SK-N-SH treated with all-trans-retinoic acid at 6 μM for 48 hours (cell line): ENCODE results near the gene TMEM169.

Source experiments
- ATAC-seq: fragments of 200-7000 bp; cut with Tn5 transposase; 3 replicates; pipeline ENCODE4 v1.9.1; 2020; ENCODE audit warnings: mild to moderate bottlenecking, moderate library complexity
- ARNTL ChIP-seq: fragments of 450-650 bp; formaldehyde crosslinking; IDR thresholded peaks from 2 replicates; pipeline ENCODE4 v1.5.0; 2020; ENCODE audit warnings: low read depth, mild to moderate bottlenecking, moderate library complexity, borderline replicate concordance
- BACH2 ChIP-seq: fragments of 250-450 bp; sonication (Bioruptor Pico); IDR thresholded peaks from 2 replicates; pipeline ENCODE4 v1.9.0; 2021; ENCODE audit warnings: mild to moderate bottlenecking, borderline replicate concordance
- ESRRG ChIP-seq: fragments of 250-450 bp; sonication (Bioruptor Pico); IDR thresholded peaks from 2 replicates; pipeline ENCODE4 v1.6.1; 2021; ENCODE audit warnings: mild to moderate bottlenecking
- GLIS3 ChIP-seq: fragments of 250-450 bp; sonication (Bioruptor Pico); IDR thresholded peaks from 2 replicates; pipeline ENCODE4 v1.5.0; 2020; ENCODE audit warnings: mild to moderate bottlenecking, moderate library complexity
- ISL1 ChIP-seq: fragments of 250-450 bp; sonication (Bioruptor Pico); IDR thresholded peaks from 2 replicates; pipeline ENCODE4 v2.1.2; 2022; ENCODE audit warnings: mild to moderate bottlenecking, moderate library complexity
- OSR1 ChIP-seq: fragments of 250-450 bp; sonication (Bioruptor Pico); IDR thresholded peaks from 2 replicates; pipeline ENCODE4 v1.8.0; 2022; ENCODE audit warnings: moderate library complexity, mild to moderate bottlenecking, inconsistent platforms
- PPARA ChIP-seq: fragments of 250-450 bp; sonication (Bioruptor Pico); IDR thresholded peaks from 2 replicates; pipeline ENCODE4 v1.5.0; 2020; ENCODE audit warnings: mild to moderate bottlenecking, borderline replicate concordance
- RARB ChIP-seq: fragments of 250-450 bp; sonication (Bioruptor Pico); IDR thresholded peaks from 2 replicates; pipeline ENCODE4 v1.8.0; 2021; ENCODE audit warnings: mild to moderate bottlenecking, moderate library complexity
- SNAI2 ChIP-seq: fragments of 250-450 bp; sonication (Bioruptor Pico); IDR thresholded peaks from 2 replicates; pipeline ENCODE4 v1.5.0; 2020; ENCODE audit warnings: mild to moderate bottlenecking, moderate library complexity
- TCF4 ChIP-seq: fragments of 250-450 bp; sonication (Bioruptor Pico); IDR thresholded peaks from 2 replicates; pipeline ENCODE4 v1.8.0; 2021; ENCODE audit warnings: mild to moderate bottlenecking, moderate library complexity, borderline replicate concordance
- ZC3H10 ChIP-seq: fragments of 250-450 bp; sonication (Bioruptor Pico); IDR thresholded peaks from 2 replicates; pipeline ENCODE4 v1.5.1; 2021; ENCODE audit warnings: mild to moderate bottlenecking, moderate library complexity
- ZFP3 ChIP-seq: fragments of 250-450 bp; sonication (Bioruptor Pico); IDR thresholded peaks from 2 replicates; pipeline ENCODE4 v1.5.0; 2020; ENCODE audit warnings: mild to moderate bottlenecking, moderate library complexity
- ZFP30 ChIP-seq: fragments of 450-650 bp; formaldehyde crosslinking; IDR thresholded peaks from 2 replicates; pipeline ENCODE4 v1.5.0; 2022; ENCODE audit warnings: mild to moderate bottlenecking, moderate library complexity
- ZNF565 ChIP-seq: fragments of 450-650 bp; formaldehyde crosslinking; conservative IDR thresholded peaks from 2 replicates; pipeline ENCODE4 v1.5.0; 2020; ENCODE audit warnings: low read depth, mild to moderate bottlenecking, moderate library complexity
- ZNF70 ChIP-seq: fragments of 450-650 bp; formaldehyde crosslinking; IDR thresholded peaks from 2 replicates; pipeline ENCODE4 v1.5.0; 2020; ENCODE audit warnings: mild to moderate bottlenecking, moderate library complexity
- ZNF8 ChIP-seq: fragments of 450-650 bp; formaldehyde crosslinking; IDR thresholded peaks from 2 replicates; pipeline ENCODE4 v1.5.0; 2020; ENCODE audit warnings: mild to moderate bottlenecking, moderate library complexity
- TF ChIP-seq, protein P1 (sequence below): fragments of 250-450 bp; sonication (Bioruptor Pico); IDR thresholded peaks from 2 replicates; pipeline ENCODE4 v1.5.0; 2020; ENCODE audit warnings: mild to moderate bottlenecking, moderate library complexity
- TF ChIP-seq, protein P2 (sequence below): fragments of 250-450 bp; sonication (Bioruptor Pico); IDR thresholded peaks from 2 replicates; pipeline ENCODE4 v1.5.1; 2021; ENCODE audit warnings: mild to moderate bottlenecking, moderate library complexity
- TF ChIP-seq, protein P3 (sequence below): fragments of 250-450 bp; sonication (Bioruptor Pico); IDR thresholded peaks from 2 replicates; pipeline ENCODE4 v1.5.1; 2020; ENCODE audit warnings: low read depth, mild to moderate bottlenecking, moderate library complexity
- TF ChIP-seq, protein P4 (sequence below): fragments of 250-450 bp; sonication (Bioruptor Pico); IDR thresholded peaks from 2 replicates; pipeline ENCODE4 v1.8.0; 2020; ENCODE audit warnings: mild to moderate bottlenecking, moderate library complexity, borderline replicate concordance

Gene TMEM169

DNA sequence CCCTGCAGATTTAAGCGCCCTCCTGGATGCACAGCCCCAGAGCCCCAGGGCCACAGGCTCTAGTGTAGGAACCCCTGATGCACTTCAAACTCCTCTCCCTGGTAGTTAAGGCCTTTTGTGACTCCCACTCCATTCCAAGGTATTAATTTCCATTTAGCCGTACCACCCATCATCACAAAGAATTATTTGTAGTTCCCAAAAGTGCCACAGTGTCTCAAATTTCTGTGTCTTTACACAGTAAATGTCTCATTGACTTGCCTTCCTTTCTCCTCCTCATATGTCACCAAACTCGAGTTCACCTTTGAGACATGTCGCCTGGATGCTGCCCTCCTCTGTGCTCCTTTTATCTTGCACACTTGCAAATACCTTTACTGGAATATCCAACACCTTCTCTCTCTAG lies 26.0 kb upstream of the TMEM169 start:
- TF ChIP-seq ZFP3 (CRISPR knock-in tag) (no peak), ESRRG (CRISPR knock-in tag) (no peak), BACH2 (CRISPR knock-in tag) (no peak), GLIS3 (CRISPR knock-in tag) (no peak), ISL1 (no peak), SNAI2 (CRISPR knock-in tag) (no peak), OSR1 (CRISPR knock-in tag) (no peak), ZNF70 (CRISPR knock-in tag) (no peak)
- TF ChIP-seq, protein P1, sequence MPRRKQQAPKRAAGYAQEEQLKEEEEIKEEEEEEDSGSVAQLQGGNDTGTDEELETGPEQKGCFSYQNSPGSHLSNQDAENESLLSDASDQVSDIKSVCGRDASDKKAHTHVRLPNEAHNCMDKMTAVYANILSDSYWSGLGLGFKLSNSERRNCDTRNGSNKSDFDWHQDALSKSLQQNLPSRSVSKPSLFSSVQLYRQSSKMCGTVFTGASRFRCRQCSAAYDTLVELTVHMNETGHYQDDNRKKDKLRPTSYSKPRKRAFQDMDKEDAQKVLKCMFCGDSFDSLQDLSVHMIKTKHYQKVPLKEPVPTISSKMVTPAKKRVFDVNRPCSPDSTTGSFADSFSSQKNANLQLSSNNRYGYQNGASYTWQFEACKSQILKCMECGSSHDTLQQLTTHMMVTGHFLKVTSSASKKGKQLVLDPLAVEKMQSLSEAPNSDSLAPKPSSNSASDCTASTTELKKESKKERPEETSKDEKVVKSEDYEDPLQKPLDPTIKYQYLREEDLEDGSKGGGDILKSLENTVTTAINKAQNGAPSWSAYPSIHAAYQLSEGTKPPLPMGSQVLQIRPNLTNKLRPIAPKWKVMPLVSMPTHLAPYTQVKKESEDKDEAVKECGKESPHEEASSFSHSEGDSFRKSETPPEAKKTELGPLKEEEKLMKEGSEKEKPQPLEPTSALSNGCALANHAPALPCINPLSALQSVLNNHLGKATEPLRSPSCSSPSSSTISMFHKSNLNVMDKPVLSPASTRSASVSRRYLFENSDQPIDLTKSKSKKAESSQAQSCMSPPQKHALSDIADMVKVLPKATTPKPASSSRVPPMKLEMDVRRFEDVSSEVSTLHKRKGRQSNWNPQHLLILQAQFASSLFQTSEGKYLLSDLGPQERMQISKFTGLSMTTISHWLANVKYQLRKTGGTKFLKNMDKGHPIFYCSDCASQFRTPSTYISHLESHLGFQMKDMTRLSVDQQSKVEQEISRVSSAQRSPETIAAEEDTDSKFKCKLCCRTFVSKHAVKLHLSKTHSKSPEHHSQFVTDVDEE (CRISPR knock-in tag) = no peak
- ATAC-seq = no peak

DNA sequence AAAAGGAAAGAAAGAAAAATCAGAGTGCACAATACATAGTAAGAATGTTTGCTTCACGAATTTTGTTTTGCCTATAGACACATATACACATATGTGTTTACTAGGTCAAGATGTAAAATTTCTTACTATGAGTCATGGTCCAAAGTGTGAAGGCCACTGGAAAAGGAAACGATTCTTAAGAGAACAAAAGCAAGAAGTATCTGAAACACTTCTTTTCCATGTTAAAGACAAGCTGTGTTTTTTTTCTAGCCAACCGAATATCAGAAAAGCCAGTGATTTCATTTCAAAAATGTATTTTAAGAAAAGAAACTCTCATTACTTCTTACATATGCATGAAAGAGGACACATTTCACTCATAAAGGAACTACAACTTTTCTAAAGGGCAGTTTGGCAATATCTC lies 25.0 kb upstream of the TMEM169 start:
- ATAC-seq = no peak
- TF ChIP-seq, protein P2, sequence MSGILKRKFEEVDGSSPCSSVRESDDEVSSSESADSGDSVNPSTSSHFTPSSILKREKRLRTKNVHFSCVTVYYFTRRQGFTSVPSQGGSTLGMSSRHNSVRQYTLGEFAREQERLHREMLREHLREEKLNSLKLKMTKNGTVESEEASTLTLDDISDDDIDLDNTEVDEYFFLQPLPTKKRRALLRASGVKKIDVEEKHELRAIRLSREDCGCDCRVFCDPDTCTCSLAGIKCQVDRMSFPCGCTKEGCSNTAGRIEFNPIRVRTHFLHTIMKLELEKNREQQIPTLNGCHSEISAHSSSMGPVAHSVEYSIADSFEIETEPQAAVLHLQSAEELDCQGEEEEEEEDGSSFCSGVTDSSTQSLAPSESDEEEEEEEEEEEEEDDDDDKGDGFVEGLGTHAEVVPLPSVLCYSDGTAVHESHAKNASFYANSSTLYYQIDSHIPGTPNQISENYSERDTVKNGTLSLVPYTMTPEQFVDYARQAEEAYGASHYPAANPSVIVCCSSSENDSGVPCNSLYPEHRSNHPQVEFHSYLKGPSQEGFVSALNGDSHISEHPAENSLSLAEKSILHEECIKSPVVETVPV = no peak
- TF ChIP-seq ZFP30 (CRISPR knock-in tag) (no peak), ZFP3 (CRISPR knock-in tag) (no peak), PPARA (no peak), ESRRG (CRISPR knock-in tag) (no peak), SNAI2 (CRISPR knock-in tag) (no peak), ZNF70 (CRISPR knock-in tag) (no peak), ZNF565 (CRISPR knock-in tag) (no peak), ISL1 (no peak), ZC3H10 (no peak), ARNTL (CRISPR knock-in tag) (no peak), TCF4 (no peak)
- TF ChIP-seq, protein P3, sequence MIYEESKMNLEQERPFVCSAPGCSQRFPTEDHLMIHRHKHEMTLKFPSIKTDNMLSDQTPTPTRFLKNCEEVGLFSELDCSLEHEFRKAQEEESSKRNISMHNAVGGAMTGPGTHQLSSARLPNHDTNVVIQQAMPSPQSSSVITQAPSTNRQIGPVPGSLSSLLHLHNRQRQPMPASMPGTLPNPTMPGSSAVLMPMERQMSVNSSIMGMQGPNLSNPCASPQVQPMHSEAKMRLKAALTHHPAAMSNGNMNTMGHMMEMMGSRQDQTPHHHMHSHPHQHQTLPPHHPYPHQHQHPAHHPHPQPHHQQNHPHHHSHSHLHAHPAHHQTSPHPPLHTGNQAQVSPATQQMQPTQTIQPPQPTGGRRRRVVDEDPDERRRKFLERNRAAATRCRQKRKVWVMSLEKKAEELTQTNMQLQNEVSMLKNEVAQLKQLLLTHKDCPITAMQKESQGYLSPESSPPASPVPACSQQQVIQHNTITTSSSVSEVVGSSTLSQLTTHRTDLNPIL (CRISPR knock-in tag) = no peak
- TF ChIP-seq, protein P4, sequence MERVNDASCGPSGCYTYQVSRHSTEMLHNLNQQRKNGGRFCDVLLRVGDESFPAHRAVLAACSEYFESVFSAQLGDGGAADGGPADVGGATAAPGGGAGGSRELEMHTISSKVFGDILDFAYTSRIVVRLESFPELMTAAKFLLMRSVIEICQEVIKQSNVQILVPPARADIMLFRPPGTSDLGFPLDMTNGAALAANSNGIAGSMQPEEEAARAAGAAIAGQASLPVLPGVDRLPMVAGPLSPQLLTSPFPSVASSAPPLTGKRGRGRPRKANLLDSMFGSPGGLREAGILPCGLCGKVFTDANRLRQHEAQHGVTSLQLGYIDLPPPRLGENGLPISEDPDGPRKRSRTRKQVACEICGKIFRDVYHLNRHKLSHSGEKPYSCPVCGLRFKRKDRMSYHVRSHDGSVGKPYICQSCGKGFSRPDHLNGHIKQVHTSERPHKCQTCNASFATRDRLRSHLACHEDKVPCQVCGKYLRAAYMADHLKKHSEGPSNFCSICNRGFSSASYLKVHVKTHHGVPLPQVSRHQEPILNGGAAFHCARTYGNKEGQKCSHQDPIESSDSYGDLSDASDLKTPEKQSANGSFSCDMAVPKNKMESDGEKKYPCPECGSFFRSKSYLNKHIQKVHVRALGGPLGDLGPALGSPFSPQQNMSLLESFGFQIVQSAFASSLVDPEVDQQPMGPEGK (CRISPR knock-in tag) = no peak
- TF ChIP-seq, all 23 proteins: peak for 0

DNA sequence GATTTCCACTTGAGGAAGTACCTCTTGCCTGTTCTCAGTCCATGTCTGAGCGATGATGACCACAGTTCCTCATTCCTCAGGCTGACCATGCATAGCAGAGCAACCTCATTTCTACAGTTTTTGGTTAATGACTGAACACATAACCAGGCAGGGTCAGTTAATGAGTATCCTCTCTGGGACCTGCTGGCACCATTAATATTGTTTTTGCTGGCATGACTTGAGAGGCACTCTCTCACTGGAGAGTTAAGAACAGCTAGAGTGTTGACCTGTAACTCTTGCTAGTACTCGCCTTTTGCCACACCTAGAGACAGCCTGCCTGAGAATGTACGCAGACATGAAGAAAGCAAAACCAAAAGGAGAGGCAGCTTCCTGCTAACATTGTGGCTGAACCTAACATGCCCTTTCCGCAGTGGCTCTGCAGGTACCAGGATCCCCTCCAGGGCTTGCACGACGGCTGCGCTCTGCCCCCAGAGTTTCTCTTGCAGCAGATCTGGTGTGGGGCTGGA lies 24.0 kb upstream of the TMEM169 start:
- no peak for TF ChIP-seq RARB (CRISPR knock-in tag)
- TF ChIP-seq OSR1 (CRISPR knock-in tag) = no peak
- no peak for TF ChIP-seq ISL1
- no peak for TF ChIP-seq ZFP3 (CRISPR knock-in tag)
- TF ChIP-seq, protein P4 (CRISPR knock-in tag) = no peak
- TF ChIP-seq, all 23 proteins: peak for 0
- no peak for ATAC-seq

DNA sequence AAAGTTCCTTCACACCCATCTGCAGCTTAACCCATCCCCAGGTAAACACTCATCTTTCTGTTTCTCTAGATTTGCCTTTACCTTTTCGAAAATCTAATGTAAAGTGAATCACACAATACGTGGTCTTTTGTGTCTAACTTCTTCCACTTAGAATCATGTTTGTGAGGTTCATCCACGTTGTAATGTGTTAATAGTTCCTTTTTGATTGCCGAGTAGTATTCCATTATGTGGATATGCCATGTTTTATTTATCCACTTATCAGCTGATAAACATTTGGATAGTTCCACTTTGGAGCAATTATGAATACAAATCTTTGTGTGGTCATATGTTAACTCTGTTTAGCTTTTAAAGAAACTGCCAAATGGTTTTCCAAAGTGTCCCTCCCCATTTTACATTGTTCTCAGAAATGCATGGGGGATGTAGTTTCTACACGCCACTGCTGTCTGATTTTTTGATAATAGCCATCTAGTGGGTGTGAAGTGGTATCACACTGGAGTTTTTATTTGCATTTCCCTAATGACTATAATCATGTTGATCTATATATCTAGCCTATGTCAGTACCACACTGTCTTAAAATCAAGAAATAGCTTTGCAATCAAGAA lies 22.4 kb upstream of the TMEM169 start:
- no peak for ATAC-seq
- peak; percentile 92 for TF ChIP-seq ZNF8 (CRISPR knock-in tag)
- no peak for TF ChIP-seq ZNF70 (CRISPR knock-in tag)
